GM21447 (cell line): ENCODE data around the gene GPS2.
A peak's percentile ranks its signal among the peaks of the same experiment; 100 is the strongest.

Experiments used
- ATAC-seq: cut with Tn5 transposase; IDR thresholded peaks from one replicate; pipeline ENCODE4 v1.9.1; 2021; ENCODE audit not compliant: unreplicated experiment

GPS2 gene

DNA sequence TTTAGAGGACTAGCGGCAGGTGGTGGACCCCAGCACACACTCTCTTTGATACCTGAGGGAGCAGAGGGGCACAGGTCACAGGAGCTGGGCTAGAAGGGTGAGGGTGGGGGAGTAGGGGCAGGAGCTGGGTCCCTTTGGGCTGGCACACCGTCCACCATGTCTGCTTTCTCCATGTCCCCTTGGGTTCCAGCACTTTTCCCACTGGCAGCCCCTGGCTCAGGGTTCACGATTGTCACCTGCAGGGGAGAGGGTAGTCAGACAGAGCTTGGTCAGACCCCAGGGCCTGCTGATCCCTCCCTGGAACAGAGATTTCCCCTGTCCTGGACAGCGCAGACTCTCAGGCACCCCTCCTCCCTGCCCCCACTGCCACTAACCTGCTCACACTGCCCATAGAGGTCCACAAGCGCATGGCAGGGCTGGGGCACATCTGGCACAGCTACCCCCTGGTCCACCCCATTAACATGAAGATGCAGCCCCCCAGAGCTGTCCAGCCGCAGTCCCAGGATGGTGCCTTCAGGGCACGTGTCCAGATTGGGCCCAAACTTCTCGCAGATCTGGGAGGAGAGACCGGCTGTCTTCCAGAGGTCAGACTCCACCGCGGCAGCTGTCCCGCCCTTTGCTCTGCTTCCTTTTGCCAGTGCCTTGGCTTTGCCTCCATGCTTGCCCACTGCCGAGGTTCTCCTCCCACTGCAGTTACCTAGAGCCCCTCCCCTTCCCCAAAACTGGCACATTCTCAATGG is 3.1 kb upstream of the GPS2 start:
- ATAC-seq = no peak

GRCh38 chr17:7317161-7317803 is 2.1 kb upstream of the GPS2 start:
- ATAC-seq = no peak

DNA sequence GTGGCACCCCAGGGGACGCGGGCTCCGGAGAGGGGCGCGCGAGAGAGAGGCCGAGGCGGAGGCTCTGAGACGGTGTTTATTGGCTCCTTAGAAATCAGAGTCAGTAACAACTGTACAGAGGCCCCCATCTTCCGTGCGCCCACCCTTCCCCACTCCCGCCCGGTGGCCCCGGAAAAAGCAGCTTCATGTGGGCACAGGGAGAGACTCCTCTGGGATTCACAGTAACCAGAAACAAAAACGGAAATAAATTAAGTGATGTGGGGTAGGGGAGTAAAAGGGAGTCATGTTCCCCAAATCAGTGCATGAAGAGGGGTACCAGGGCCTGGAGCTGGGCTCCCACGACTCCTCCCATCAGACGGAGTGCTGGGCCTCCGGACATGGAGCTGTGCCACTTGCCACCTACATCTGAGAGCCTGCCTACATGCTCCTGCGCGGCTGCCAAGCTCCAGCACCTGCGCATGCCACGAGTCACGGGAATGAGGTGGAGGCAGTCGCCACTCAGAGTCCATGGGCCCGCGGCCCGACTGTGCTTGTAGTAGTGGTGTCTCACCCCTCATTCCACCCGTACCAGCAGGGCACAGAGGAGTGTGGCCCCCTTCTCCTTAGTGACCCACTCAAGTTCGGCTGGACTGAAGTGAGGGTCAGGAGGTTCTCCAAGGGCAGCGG is 543 bp upstream of the GPS2 start:
- no peak for ATAC-seq

DNA sequence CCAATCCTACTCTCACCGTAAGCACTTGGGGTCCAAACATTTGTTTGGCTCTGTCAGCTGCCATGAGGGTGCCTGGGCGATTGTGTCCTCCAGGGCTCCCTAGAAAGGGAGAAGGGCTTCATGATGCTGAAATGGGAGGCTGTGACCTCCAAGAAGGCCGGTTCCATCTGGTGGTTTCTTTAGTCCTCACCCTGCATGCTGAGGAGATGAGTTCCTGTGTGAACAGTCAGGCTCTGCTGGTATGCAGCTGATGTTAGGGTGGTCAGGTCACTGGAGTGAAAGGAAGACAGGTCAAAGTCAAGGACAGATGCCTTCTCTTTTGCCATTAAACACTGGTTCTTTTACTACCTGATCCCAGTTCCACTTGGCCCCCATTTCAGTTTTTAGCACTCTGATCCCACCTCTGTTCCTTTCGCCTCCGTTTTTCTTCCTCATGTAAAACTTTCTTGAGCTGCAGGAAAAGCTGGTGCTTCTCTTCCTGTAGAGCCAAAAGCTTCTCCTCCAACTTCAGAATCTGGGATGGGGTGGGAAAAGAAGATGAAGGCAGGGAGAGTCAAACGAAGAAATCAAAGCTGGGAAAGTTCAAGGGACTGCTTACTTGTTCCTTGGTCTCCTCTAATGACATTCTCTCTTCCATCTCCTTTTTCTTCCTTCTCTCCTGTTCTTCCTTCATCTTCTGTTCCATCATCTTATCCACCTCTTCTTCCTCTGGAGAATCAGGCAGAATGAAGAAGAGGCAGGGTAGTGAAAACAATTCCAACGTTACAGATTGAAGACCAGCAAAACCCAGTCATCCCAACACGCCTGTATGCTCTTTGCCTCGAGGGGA is 1.1 kb downstream of the GPS2 start:
- ATAC-seq = no peak

DNA sequence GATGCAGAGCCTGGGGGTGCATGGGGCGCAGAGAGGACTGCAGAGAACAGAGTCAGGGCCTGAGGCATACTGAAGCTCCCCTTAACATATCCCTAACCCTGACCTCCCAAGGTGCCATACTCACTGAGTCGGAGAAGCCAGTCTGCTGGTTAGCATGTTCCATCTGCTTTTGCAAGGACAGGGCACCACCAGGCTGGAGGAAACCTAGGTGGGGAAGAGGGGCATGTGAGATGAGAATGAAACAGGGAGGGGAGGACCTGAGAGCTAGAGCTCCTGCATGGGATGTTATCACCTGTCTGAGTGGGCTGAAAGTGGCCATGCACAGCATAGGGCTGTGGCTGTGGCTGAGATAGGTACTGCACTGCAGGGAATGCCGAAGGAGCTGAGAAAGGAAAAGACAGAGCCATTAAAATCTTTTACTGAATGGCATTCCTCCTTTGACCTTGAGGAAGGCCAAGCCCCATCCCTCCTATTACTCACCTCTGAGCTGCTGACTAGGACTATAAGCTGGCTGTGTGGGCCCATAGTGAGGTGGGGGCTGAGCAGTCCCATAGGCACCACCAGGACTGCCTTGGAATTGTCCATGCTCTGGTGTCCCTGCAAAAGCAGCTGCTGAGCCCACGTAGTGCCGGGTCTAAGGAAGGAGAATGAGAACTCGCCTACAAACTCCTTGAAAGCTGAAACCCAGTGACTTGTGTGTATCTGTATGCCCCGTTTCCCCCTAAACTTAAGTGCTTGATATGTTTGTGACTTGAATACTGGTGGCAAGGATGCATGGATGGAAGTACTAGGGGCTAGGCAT is 1.9 kb downstream of the GPS2 start:
- no peak for ATAC-seq

- no peak for ATAC-seq
These were observed 2.6 kb downstream of the GPS2 start for GRCh38 chr17:7312432-7313087.

DNA sequence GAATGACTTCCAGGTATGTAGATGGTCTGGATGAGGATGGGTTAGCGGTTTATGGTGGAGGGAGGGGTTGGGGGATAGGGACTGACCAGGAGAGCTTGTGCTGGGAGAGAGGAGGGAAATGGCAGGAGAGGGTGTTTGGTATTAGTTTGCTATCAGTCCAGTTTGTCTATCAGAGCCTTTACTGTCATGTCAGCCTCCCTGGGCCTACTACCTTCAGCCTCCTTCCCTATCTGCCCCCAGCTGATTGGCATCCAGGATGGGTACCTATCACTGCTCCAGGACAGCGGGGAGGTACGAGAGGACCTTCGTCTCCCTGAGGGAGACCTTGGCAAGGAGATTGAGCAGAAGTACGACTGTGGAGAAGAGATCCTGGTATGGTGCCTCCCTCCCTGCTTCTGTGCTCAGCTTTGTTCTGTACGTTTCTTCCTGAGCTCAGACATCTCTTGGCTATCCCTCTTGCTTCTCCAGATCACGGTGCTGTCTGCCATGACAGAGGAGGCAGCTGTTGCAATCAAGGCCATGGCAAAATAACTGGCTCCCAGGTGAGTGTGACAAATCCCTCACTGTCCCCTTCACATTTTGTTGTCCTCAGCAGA is 4.0 kb downstream of the GPS2 start:
- no peak for ATAC-seq

DNA sequence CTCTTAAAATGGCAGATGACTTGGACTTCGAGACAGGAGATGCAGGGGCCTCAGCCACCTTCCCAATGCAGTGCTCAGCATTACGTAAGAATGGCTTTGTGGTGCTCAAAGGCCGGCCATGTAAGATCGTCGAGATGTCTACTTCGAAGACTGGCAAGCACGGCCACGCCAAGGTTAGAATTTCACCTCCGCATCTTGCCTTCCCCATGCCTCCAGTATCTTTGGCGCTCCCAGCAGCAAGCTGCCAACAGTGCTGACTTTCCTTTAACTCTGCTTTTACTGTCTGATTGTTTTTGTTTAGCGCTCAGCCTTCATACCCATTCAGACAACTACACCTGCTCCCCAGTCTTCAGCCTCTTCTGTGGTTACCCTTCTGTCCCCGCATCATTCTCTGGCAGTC is 5.5 kb downstream of the GPS2 start:
- no peak for ATAC-seq

- ATAC-seq = no peak
These were observed 6.3 kb downstream of the GPS2 start for GRCh38 chr17:7308625-7309433.

DNA sequence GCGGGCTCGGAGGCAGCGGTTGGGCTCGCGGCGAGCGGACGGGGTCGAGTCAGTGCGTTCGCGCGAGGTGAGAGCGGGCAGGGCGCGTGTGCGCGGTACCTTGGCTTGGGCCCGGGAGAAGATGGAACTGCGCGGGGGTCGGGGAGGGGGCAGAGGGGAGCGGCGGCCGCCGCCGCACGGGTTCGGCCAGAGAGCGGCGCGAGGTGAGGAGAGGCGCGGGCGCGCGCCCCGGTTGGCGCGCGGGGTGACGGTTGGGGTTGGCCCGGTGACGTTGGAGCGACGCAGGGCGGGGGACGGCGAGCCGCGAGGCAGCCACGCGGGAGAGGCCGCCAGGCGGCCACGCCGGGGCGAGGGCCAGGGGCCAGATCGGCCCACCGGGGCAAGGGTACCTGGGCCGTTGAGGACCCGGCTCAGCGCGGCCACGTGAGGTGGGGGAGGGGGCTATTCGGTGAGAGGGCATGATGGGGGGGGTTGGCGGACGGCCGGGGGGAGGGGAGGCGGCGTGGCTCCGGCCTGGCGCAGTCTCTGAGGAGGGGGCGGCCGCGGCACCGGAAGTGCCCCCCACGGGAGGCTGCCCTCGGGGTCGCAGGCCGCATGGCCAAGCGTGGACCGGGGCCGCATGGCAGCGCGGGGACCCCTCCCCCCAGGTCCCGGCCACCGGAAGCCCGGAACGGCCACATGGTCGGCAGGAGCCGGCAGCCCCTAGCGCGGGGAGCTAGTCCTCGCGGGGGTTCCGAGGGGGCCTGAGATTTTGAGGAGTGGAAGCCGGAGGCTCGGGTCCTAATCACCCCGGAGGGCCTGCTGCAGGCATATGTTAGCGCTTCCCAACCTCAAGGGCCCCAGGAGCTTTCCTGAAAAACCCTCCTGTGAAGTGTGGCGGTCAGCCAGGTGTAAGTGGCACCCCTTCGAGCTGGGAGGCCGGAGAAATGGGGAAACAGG is 7.2 kb downstream of the GPS2 start:
- no peak for ATAC-seq

GRCh38 chr17:7306911-7307685 is 8.1 kb downstream of the GPS2 start, which contains the start of gene EIF5A:
TSS of gene EIF5A (plus strand) at chr17:7307628. CDS start at chr17:7309636, 2,008 bp downstream.
- ATAC-seq = peak; percentile 66

DNA sequence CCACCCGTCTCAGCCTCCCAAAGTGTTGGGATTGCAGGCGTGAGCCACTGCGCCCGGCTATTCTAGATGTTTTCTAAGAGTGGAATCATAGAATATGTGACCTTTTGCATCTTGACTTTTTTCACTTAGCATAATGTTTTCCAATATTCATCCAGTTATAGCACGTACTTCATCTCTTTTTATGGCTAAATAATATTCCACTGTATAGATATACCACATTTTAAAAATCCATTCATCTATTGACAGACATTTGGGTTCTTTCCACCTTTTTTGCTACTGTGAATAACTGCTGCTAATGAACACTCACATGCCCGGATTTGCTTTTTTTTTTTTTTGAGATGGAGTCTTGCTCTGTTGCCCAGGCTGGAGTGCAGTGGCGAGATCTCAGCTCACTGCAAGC is 11.0 kb downstream of the GPS2 start:
- no peak for ATAC-seq

GRCh38 chr17:7296189-7296861 is 18.8 kb downstream of the GPS2 start:
- no peak for ATAC-seq

DNA sequence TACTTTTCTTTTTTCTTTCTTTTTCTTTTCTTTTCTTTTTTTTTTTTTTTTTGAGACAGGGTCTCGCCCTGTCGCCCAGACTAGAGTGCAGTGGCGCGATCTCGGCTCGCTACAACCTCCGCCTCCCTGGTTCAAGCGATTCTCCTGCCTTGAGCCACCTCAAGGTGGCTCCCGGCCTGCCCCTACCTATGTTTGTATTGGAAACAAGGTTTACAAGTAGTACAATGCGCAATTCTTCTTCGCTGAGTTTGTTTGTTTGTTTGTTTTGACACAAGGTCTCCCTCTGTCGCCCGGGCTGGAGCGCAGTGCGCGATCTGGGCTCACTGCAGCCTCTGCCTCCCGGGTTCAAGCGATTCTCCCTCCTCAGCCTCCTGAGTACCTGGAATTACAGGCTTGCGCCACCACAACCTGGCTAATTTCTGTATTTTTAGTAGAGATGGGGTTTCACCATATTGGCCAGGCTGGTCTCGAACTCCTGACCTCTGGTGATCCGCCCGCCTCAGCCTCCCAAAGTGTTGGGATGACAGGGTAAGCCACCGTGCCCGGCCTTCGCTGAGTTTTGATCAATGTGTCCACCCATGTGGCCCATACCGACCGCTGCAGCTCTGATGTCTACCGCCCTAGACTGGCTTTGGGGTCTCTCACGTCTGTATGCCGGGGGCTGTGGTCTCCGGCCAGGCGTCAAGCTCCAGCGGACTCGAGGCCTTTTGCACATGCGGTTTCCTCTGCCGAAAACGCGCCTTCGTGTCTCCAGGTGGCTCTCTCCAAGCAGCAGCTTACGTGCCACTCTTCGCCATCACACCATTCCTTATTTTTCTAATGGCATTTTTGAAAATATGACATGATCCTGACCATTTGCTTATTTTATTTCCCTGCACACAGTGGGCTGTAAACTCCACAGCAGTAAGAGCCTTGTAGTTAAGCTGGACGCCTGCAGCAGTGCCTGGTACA is 19.7 kb downstream of the GPS2 start:
- ATAC-seq = no peak

GRCh38 chr17:7294614-7295153 is 20.5 kb downstream of the GPS2 start, which contains the start of gene YBX2:
TSS of gene YBX2 (minus strand) at chr17:7294639. CDS start at chr17:7294500, 139 bp downstream.
- ATAC-seq = no peak
